Measurements from ENCODE around the gene PPAN.

Gene PPAN, protein sequence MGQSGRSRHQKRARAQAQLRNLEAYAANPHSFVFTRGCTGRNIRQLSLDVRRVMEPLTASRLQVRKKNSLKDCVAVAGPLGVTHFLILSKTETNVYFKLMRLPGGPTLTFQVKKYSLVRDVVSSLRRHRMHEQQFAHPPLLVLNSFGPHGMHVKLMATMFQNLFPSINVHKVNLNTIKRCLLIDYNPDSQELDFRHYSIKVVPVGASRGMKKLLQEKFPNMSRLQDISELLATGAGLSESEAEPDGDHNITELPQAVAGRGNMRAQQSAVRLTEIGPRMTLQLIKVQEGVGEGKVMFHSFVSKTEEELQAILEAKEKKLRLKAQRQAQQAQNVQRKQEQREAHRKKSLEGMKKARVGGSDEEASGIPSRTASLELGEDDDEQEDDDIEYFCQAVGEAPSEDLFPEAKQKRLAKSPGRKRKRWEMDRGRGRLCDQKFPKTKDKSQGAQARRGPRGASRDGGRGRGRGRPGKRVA

DNA sequence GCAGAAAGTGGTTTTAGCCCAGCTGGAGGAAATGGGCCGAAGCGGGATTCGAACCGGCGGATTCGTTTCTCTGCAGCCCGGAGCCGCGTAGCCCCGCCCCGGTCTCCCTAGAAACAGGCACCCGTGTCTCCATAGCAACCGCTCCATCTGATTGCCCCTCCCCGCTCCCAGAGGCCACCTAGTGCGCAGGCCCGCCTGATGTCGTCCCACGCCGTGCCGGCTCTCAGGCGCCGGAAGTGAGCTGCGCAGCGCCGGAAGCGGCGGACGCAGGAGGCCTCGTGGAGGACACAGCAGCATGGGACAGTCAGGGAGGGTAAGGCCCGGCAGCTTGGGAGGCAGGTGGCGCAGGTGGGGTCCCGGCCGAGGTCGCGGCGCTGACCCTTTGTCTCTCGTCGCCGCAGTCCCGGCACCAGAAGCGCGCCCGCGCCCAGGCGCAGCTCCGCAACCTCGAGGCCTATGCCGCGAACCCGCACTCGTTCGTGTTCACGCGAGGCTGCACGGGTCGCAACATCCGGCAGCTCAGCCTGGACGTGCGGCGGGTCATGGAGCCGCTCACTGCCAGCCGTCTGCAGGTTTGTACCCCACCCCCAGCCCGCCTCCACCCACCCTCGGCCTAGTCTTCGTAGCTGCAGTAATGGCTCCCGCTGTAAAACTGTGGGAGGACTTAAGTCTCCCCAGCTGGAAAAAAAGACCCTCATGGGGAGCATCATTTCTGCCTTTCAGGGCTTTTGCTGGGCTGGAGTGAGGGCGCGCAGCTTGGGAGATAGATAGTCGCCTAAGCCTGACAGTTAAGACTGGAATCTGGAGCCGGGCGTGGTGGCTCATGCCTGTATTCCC lies at the start of gene PPAN:
TSS of gene PPAN (plus strand) at position 263 of the 837 bp plus-strand sequence. CDS start at position 296, 33 bp downstream.
- peak; percentile 99 for DNase-seq

DNA sequence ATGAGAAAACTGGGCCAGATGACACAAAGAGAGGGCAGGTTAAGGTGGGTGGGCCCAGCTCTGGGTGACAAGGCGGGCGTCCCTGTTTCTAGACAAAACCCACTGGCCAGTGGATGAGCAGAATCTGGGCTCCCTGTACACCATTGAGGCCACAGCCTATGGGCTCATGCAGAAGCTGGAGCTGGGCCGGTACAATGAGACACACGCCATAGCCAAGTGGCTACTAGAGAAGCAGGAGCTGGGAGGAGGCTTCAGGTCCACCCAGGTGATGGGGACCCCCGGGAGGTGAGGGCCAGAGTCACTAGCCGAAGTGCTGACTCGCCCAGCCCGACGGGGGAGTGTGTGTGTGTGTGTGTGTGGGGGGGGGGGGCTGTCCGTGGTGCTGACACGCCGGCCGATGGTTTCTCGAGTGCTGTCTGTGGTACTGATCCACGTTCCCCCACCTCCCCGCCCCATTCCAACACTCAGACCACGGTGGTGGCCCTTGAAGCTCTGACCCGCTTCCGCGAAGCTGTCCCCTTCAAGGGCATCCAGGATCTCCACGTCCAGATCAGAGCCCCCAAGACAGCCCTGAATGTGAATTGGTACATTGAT lies 44.3 kb upstream of the PPAN start:
- DNase-seq, result no peak

DNA sequence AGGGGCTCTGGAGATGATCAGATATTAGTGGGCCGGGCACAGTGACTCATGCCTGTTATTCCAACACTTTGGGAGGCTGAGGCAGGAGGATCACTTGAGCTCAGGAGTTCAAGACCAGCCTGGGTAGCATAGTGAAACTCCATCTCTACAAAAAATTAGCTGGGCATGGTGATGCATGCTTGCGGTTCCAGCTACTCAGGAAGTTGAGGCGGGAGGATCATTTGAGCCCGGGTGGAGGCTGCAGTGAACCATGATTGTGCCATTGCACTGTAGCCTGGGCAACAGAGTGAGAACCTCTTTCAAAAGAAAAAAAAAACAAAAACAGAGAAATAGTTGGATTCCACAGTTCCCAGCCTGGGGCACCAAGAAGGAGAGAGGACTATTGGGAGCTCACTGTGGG lies 38.0 kb upstream of the PPAN start:
- DNase-seq, result no peak

DNA sequence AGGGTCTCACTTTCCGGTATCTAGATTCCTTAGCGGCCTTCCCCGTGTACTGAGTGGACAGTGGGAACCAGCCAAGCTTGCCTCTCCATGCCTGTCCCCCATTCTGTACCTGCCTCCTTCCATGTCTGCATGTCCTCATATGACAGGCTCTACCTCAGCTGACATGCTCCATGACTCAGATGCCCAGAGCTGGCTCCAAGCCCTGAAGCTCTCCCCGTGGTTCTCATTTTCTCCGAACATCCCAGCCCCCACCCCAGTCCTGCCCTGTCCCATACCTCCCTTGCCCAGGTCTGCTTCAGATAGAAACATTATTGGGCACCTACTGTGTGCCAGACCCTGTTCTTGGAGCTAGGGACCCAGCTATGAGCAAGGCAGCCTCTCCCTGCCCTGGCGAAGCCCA lies 37.1 kb upstream of the PPAN start:
- no peak for DNase-seq

DNA sequence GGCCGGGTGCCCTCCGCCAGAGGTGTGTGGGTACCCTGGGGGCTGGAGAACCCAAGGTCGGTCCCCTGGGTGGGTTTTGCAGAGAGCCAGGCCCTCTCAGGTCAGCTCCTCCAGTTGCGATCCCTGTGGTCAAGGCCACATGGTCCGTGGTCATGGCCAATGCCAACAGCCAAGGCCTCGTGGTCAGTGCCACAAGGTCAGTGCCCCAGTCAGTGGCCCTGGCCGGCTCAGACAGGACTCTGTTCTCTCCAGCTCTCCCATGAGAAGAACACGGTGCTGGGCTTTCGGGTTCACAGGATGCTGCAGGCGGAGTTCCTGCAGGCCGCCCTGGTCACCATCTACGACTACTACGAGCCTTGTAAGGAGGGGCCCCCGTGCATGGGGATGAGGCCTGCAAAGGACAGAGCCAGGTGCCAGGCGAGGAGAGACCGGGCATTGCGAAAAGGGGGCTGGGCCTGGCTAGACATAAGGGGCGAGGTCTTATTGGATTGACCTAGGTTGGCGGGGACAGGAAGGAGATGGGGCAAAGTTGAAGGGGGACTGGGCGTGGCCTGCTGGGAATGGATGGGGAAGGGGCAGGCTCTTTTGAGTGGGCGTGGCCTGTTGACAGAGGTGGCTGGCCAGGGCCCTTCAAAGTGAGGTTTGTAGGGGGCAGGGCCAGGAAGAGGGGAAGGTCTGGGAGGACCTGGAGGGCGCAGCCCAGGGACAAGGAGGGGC lies 35.3 kb upstream of the PPAN start:
- no peak for DNase-seq

DNA sequence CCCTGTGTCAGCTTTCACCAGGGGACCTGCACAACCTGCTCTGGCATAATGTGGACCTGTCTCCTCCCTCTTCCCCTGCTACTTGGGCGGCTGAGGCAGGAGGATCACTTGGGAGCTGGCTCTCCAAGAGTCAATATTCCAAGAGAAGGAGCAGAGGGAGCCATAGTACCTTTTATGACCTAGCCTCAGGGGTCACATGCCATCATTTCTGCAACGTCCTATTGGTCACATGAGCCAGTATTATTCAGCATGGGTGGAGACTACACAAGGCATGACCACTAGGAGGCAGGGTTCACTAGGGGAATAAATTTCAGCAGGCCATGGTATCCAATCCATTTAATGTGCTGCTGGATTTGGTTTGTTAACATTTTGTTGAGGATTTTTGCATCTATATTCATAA lies 32.0 kb upstream of the PPAN start:
- no peak for DNase-seq

DNA sequence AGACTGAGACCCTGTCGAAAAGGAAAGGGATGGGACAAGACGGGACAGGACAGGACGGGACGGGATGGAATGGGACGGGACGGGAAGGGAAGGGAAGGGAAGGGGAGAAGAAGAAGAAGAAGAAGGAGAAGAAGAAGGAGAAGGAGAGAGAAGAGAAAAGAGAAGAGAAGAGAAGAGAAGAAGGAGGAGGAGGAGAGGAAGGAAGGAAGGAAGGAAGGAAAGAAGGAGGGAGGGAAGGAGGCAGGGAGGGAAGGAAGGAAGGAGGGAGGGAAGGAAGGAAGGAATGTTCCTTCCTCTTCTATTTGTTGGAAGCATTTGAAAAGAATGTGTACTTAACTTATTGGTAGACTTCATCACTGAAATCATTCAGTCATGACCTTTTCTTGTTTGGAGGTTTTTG lies 29.6 kb upstream of the PPAN start:
- no peak for DNase-seq

DNA sequence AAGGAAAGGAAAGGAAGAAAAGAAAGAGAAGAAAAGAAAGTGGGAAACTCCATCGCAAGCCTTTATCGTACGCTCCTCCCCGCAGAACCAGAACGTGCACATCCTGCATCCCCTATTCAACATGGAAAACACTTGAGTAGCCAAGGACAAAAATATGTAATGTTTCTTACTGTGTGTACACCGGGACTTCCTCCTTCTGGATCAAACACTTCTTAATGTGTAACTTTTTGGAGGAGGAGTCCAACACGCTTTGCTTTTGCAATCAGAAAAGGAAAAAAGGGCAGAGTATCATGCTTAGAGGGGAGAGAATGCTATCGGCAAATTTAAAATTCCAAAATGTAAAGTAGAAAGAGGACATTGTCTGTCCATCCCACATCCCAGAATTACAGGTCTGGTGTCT lies 27.8 kb upstream of the PPAN start:
- DNase-seq, result no peak

DNA sequence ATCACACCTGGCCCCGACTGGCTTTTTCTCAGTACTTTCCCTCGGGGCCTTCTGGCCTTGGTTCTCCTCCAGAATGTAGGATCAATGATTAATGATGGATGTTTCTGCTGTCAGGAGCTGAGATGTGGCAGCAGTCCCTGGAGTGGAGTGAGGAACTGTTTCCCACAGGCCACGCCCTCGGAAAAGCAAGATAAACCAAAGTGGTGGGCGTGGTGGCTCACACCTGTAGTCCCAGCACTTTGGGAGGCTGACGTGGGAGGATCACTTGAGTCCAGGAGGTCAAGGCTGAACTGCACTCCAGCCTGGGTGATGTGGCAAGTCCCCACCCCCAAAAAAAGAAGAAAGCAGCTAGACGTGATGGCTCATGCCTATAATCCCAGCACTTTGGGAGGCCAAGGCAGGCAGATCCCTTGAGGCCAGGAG lies 27.1 kb upstream of the PPAN start:
- no peak for DNase-seq

DNA sequence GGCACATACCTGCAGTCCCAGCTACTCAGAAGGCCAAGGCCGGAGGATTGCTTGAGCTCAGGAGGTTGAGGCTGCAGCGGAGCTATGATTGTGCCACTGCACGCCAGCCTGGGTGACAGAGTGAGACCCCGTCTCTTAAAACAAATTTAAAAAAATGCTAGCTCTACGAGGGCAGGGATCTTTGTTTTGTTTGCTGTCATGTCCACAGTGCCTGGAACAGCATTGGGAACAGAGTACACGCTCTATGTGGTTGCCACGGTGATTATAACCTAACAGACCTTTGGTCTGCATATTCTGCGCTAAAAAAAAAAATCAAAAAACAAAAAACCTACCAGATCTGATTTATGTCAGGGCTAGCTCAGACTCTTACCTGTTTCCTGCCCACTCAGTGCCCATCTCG lies 22.3 kb upstream of the PPAN start:
- DNase-seq, result no peak

DNA sequence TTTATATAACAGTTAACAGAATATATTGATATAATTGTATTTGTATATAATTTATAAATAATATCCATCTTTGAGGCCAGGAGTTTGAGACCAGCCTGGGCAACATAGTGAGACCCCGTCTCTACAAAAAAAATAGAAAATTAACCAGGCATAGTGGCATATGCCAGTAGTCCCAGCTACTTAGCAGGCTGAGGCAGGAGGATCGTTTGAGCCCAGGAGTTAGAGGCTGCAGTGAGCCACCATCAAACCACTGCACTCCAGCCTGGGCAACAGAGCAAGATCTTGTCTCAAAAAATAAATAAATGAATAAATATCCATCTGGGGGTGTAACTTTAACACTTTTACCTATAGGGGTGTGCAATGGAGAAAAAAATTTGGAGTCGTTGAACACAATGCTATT lies 21.4 kb upstream of the PPAN start:
- DNase-seq, result no peak

DNA sequence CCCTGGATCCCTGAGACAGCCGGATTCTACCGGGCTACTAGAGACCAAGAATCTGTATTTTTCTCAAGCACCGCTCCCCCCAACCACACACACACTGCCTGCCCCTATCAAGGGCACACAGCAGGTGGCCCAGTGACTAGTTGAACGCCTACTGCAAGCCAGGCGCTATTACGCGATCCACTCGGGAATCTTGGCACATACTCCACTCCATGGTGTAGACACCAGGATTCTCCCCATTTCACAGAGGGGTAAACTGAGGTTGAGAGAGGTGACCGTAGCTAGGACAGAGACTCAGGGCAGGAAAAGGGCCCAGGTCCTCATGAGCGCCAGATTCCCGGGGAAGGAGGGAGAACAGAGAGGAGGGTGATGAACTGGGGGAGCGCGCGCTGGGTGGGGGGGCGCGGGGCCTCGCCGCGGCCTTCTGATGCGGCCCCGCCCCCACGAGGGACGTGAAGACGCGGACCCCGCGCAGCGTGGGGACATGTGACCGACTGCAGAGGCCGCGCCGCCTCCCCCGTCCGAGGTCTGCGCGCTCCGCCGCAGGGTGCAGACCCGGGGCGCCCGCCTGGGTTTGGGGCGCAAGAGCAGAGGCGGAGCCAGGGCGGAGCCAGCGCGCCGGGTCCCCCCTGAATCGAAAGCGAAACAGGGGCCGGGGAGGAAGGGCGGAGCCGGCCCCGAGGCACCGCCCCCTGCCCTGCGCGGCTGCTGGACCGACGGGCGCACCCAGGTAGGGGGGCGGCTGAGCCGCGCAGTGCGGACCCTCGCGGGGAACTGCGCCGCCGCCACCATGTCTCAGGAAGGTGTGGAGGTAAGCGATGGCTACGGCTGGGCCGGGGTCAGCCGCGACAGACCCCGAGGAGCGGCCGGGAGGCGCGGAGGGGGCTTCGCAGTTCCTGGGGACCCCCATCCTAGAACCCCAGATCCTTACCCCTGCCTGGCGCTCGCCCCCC lies 20.2 kb upstream of the PPAN start, which contains the start of gene SHFL:
TSS of gene SHFL (plus strand) at position 677 of the 950 bp plus-strand sequence. CDS start at position 788, 111 bp downstream.
- peak; percentile 61 for DNase-seq

DNA sequence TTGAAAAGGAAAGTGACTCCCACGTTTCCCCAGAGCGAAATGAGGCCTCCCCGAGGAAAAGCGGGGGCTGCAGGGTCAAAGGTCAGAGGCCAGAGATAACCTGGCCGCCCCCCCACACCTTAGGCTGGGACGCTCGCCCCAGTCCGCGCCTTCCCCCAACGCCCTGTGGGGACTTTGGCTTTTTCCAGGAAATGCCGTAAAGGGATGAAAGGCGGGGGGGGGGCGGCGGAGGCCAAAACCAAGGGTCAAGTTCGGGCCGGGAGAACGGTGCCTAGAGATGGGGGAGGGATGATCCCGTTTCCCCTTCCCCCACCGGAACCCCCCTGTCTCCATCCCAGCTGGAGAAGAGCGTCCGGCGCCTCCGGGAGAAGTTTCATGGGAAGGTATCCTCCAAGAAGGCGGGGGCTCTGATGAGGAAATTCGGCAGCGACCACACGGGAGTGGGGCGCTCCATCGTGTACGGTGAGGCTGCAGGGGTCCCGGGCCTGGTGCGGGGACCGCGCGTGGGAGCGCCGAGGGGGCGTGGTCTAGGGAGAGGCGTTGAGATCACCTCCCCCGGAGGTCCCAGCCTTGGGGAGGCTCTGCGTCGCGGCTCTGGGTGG lies 19.5 kb upstream of the PPAN start:
- no peak for DNase-seq

DNA sequence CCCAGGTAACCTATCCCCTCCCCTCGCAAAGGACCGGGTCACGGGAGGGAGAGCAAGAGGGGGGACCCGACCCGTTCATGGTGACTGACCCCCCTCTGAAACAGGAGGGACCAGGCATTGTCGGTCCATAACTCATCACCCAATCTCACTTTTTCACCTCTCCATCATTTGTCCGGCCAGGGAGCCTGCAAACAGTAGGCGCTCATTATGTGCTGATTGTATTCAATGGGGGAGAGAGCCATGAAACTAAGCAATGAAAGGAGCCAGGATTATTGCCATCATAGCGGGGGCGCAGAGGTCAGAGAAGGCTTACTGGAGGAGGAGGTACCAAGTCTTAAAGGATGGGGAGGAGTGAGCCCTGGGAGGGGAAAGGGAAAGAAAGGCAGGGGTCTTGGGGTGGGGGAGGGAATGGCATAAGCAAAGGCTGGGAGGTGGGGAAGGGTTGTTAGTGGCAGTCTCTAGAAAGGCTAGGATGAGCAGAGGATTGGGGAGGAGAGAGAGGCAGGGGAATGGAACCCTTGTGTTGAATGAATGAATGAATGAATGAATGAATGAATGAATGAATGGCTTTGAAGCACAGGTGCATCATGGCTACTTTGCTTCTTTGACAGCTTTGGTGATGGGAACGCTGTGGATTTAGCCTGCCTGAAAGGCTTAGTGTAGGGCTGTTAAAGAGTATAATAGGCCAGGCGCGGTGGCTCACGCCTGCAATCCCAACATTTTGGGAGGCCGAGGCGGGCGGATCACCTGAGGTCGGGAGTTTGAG lies 18.7 kb upstream of the PPAN start:
- no peak for DNase-seq

DNA sequence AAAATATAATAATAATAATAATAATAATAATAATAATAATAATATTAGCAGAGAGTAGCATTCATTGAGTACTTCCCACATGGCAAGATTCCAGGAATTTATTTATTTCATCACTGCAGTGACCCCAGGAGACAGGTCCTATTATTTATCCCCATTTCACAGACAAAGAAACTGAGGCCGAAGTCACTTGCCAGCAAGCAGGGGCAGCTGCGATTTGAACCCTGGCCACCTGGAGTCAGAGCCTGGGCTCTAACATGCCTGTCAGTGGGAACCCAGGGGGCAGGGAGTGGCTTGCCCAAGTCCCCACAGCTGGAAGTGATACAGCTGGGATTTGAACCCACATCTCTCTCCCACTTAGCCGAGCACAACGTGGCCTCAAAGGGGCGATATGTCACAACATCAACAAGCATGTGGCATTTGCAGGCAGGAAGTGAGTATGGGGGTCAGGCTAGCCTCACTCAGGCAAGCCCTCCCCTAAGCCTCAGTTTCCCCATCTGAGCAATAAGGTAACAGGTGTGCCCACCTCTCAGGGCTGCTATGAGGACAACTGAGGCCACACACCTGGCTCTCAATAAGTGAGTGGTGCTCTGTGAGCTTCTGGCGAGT lies 17.1 kb upstream of the PPAN start:
- no peak for DNase-seq

DNA sequence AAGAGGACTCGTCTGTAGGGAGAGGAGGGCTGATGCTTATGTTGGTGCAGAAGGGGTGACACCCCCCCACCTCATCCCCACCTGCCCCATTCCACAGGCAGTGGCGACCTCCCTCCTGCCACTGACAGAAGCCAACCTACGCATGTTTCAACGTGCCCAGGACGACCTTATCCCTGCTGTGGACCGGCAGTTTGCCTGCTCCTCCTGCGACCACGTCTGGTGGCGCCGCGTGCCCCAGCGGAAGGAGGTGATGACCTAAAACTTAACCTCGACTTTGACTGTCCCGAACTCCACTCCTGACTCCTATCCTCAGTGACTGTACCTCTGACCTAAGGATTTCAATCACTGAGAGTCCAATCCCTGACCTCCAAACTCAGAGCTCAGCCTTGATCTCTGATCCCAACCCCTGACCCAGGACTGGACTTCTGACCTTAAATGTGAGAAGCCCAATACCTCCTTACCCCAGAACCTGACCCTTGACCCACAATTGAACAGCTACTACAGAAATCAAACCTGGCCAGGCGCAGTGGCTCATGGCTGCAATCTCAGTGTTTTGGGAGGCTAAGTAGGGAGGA lies 16.3 kb upstream of the PPAN start:
- DNase-seq, result no peak

DNA sequence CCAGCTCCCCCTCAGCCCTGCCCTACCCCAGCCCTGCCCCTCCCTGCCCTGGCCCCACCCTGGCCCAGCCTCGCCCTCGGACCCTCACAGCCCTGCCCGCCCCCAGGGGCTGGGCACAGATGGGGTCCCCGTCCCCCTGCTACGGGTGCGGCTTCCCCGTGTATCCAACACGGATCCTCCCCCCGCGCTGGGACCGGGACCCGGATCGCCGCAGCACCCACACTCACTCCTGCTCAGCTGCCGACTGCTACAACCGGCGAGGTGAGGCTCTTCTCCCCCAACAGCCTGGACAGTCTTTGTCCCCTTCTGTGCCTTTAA lies 14.8 kb upstream of the PPAN start:
- no peak for DNase-seq

DNA sequence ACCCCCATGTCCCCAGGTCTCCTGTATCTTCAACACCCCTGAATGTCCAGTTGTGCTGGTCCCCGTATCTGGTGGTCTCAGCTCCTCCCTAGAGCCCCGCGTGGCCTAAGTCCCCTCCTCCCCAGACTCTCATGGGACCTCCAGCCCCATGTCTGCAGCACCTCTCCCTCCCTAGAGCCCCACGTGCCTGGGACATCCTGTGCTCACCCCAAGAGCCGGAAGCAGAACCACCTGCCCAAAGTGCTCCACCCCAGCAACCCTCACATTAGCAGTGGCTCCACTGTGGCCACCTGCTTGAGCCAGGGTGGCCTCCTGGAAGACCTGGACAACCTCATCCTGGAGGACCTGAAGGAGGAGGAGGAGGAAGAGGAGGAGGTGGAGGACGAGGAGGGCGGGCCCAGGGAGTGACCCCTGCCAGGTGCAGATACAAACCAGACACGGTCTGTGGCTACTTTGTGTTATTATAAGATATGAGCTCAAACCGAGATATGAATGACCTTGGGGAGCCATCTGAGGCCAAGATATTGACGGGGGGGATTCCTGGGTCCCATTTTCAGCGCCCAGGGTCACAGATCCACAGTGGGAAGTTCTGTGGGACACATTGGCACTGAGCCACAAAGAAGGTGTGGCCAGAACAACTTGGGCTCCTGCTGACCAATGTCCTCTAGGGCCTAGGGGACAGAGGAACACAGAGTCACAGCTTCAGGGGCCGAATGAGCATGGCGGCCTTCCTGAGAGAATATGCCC lies 14.1 kb upstream of the PPAN start:
- no peak for DNase-seq

Data from fibroblast of upper back skin (primary cell).